Epithelial cell of proximal tubule (primary cell): ENCODE data around the gene SLIRP. TPM values are rescaled to one million over a fixed set of nuclear protein-coding genes. Genes with fewer than 3 reads are reported as not detected.
"Not testable (repeated sequence)": the region's sequence is repeated elsewhere in the genome, so short reads cannot be mapped to it uniquely, and the experiment has no call there.

Source experiments
- DNase-seq: peaks from one replicate; pipeline ENCODE4 v3.0.0-alpha.2; 2011; ENCODE audit warnings: low read depth
- H3K4me3 ChIP-seq: 2 replicates; pipeline ENCODE4 v1.5.1; 2011; ENCODE audit warnings: low read depth, mild to moderate bottlenecking, low read length
- total RNA-seq: library from RNA; depleted of rRNA; stranded (reverse); fragments of >200 nt; gene quantifications from 2 replicates; pipeline ENCODE4 v1.2.3, GENCODE V29; 2015
- TF ChIP-seq, protein P1 (sequence below): conservative IDR thresholded peaks from 2 replicates; pipeline ENCODE4 v1.5.1; 2012; ENCODE audit warnings: low read depth, mild to moderate bottlenecking, low read length

Gene SLIRP
- total RNA-seq: 352 and 491 TPM in 2 replicates

DNA sequence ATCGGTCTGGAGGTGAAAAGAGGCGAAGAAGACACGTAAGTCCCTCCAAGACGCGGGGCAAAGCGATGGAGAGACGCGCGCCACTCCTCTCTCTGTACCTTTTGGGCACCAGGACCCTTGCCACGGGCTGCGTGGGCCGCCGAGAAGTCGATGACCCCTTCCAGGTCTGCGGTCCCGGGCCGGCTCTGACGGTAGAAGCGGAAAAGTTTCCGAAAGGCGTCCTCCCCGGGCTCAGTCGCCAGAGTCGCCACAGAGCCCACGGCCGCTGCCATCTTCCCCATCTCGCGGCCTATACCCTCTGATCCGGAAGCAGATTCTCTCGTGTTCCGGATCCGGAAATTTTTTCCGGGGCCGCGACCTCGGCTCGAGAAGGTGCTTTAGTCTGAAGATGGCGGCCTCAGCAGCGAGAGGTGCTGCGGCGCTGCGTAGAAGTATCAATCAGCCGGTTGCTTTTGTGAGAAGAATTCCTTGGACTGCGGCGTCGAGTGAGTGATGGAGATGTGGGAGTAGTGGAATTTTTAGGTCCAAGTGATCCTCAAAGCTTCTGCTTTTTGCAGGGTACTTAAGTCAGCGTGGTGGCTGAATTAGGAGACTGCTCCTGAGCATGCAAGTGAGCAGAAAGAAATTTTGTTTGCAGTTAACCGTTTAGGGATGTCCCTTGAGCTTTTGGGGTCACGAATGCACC lies at the start of gene SLIRP, which contains the start of gene ALKBH1:
TSS of gene SLIRP (plus strand) at position 380 of the 685 bp plus-strand sequence. CDS start at position 389, 9 bp downstream.
TSS of gene ALKBH1 (minus strand) at position 300 of the 685 bp plus-strand sequence. CDS start at position 281, 19 bp downstream.
- peak within 1 kb of the TSS; percentile 99 for H3K4me3 ChIP-seq
- no peak for DNase-seq
- TF ChIP-seq, protein P1, sequence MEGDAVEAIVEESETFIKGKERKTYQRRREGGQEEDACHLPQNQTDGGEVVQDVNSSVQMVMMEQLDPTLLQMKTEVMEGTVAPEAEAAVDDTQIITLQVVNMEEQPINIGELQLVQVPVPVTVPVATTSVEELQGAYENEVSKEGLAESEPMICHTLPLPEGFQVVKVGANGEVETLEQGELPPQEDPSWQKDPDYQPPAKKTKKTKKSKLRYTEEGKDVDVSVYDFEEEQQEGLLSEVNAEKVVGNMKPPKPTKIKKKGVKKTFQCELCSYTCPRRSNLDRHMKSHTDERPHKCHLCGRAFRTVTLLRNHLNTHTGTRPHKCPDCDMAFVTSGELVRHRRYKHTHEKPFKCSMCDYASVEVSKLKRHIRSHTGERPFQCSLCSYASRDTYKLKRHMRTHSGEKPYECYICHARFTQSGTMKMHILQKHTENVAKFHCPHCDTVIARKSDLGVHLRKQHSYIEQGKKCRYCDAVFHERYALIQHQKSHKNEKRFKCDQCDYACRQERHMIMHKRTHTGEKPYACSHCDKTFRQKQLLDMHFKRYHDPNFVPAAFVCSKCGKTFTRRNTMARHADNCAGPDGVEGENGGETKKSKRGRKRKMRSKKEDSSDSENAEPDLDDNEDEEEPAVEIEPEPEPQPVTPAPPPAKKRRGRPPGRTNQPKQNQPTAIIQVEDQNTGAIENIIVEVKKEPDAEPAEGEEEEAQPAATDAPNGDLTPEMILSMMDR: no peak

DNA sequence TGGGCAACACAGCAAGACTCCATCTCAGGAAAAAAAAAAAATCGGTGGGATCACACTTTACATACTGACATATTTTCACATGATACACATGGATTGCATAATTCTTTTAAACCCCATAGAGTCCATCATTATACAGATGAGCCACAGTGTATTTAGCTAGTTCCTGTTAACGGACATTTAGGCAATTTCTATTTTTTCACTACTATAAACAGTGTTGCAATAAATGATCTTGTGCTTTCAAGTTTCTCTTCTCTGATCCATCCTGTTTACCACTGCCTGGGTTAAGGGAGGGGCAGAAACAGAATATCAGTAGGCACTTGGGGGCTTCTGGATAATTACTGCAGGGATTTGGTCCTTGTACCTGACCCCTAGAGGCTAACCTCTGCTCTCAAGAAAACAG lies 48.1 kb upstream of the SLIRP start:
- TF ChIP-seq, protein P1: no peak
- H3K4me3 ChIP-seq: no peak overlapping the region
- no peak for DNase-seq

DNA sequence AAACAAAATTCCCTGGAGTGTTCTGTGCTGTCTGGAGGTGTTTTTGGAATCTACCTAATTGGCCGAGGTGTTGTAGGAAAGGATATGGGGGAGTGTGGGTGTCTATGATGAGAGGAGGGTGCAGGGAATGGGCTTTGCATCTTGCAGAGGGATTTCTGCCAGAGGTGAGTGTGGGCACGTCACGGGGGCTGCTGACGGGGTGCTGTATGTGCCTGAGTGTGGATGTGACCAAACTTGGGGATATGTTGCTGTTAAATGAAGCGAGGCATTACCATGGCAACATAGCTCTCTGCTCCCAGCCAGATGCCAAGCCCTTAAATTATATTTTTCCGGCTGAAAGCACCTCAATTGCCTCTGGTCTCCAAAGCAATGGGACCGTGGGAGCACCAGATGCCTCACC lies 47.1 kb upstream of the SLIRP start:
- TF ChIP-seq, protein P1: no peak
- H3K4me3 ChIP-seq: no peak overlapping the region
- DNase-seq: no peak

GRCh38 chr14:77661562-77661961 lies 46.3 kb upstream of the SLIRP start:
- not testable (repeated sequence) for DNase-seq, H3K4me3 ChIP-seq

- DNase-seq: peak; percentile 56
- no peak overlapping the region for H3K4me3 ChIP-seq
- TF ChIP-seq, protein P1: no peak
Measured at GRCh38 chr14:77663293-77663692, 44.6 kb upstream of the SLIRP start.

DNA sequence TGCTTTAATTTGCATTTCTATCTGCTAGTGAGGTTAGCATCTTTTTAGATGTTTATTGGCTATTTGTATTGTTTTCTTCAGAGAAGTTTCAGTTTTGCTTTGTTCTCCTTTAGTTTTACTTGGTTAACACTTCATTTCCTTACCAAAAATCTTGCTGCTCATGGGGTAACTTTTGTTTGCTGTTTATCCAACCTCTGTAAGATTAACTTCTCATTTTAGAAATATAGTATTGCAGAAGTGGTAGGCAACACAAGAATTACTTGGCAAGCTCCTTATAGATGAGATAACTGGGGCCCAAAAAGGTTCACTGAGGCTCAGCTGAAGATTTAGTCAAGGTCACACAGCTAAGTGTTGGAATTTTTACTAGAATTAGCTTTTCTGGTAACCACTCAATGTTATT lies 40.6 kb upstream of the SLIRP start:
- no peak overlapping the region for H3K4me3 ChIP-seq
- no peak for DNase-seq
- TF ChIP-seq, protein P1: no peak

DNA sequence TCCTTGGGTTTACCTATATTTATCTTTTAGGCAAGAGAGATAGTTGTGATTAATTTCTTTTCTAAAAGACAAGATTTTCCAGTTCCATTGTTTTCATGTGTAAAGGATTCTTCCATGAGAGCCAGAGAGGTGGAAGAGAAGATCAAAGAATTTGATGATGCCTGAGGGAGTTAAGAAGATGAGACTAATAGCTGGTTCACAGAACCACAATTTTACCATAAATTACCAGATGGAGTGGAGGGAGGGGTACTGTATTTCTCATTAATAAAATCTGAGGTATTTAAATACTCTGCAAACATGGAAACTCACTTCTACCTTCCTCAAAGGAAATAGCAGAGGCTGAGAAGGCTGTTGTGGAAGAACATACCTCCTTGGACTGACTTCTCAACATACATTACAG lies 34.7 kb upstream of the SLIRP start:
- TF ChIP-seq, protein P1: no peak
- DNase-seq: no peak
- no peak overlapping the region for H3K4me3 ChIP-seq
